Nephron (organoid): Measurements from ENCODE around the gene NDUFA12.

Experiments
- H3K27ac Mint-ChIP-seq, 3 experiments: 2 replicates each; pipeline ENCODE4 v1.8.0; 2020; ENCODE audit warnings: mixed read lengths in 3 of 3, mild to moderate bottlenecking in 2 of 3, moderate library complexity in 1 of 3
- H3K27me3 Mint-ChIP-seq: 2 replicates; pipeline ENCODE4 v1.8.0; 2021; ENCODE audit warnings: low read depth, mild to moderate bottlenecking, moderate library complexity, mixed read lengths
- H3K36me3 Mint-ChIP-seq: 2 replicates; pipeline ENCODE4 v1.8.0; 2020; ENCODE audit warnings: low read depth, mixed read lengths
- H3K4me1 Mint-ChIP-seq: 2 replicates; pipeline ENCODE4 v1.8.0; 2020; ENCODE audit warnings: mixed read lengths
- H3K4me3 Mint-ChIP-seq, 3 experiments: 2 replicates each; pipeline ENCODE4 v1.8.0; 2020; ENCODE audit warnings: mild to moderate bottlenecking in 3 of 3, mixed read lengths in 3 of 3, moderate library complexity in 2 of 3
- H3K9me3 Mint-ChIP-seq: 2 replicates; pipeline ENCODE4 v1.8.0; 2020; ENCODE audit warnings: mixed read lengths
- TF ChIP-seq, protein P1 (sequence below), 3 experiments: fragments of 200-600 bp; sonication (generic); IDR thresholded peaks; one replicate each; pipeline ENCODE4 v1.5.0; 2021; ENCODE audit warnings: antibody characterized with exemption in 3 of 3; ENCODE audit not compliant: unreplicated experiment in 3 of 3

Gene NDUFA12

DNA sequence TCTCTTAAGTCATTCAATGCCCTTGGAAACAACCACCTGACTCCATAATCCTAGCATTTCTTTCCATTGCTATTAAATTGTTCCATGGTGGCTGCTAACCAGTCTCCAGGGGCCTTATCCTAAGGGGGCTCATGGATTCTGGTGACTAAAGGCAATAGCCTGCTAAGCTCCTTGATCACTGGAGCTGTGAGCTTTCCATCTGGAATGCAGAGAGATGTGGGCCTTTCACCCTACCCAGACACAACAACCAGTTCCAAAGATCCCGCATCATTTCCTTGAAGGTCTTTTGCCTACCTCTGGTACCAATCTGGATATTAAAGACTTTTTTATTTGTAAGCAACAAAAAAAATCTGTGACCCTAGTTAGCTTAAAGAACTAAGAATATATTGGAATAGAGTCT lies 32.9 kb downstream of the NDUFA12 start:
- Mint-ChIP-seq H3K4me1 (peaks cover 4% of the 10 kb centered on the region), H3K9me3 (no peaks in the 10 kb centered on the region), H3K36me3 (peaks cover 27% of the 10 kb centered on the region), H3K27ac (no peak overlapping the region), H3K27me3 (no peaks in the 10 kb centered on the region), H3K4me3 (no peak overlapping the region)
- TF ChIP-seq, protein P1, sequence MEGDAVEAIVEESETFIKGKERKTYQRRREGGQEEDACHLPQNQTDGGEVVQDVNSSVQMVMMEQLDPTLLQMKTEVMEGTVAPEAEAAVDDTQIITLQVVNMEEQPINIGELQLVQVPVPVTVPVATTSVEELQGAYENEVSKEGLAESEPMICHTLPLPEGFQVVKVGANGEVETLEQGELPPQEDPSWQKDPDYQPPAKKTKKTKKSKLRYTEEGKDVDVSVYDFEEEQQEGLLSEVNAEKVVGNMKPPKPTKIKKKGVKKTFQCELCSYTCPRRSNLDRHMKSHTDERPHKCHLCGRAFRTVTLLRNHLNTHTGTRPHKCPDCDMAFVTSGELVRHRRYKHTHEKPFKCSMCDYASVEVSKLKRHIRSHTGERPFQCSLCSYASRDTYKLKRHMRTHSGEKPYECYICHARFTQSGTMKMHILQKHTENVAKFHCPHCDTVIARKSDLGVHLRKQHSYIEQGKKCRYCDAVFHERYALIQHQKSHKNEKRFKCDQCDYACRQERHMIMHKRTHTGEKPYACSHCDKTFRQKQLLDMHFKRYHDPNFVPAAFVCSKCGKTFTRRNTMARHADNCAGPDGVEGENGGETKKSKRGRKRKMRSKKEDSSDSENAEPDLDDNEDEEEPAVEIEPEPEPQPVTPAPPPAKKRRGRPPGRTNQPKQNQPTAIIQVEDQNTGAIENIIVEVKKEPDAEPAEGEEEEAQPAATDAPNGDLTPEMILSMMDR (IDR thresholded peaks at IDR 0.05; ENCODE audit: unreplicated experiment in 3 of 3): no peak

- TF ChIP-seq, protein P1 (IDR thresholded peaks at IDR 0.05; ENCODE audit: unreplicated experiment in 3 of 3): no peak
- Mint-ChIP-seq H3K27me3 (no peaks in the 10 kb centered on the region), H3K4me1 (peaks cover 4% of the 10 kb centered on the region), H3K36me3 (peaks cover 25% of the 10 kb centered on the region), H3K27ac (no peak overlapping the region), H3K9me3 (no peaks in the 10 kb centered on the region), H3K4me3 (no peak overlapping the region)
These were observed 34.1 kb downstream of the NDUFA12 start for GRCh38 chr12:94969424-94969823.

DNA sequence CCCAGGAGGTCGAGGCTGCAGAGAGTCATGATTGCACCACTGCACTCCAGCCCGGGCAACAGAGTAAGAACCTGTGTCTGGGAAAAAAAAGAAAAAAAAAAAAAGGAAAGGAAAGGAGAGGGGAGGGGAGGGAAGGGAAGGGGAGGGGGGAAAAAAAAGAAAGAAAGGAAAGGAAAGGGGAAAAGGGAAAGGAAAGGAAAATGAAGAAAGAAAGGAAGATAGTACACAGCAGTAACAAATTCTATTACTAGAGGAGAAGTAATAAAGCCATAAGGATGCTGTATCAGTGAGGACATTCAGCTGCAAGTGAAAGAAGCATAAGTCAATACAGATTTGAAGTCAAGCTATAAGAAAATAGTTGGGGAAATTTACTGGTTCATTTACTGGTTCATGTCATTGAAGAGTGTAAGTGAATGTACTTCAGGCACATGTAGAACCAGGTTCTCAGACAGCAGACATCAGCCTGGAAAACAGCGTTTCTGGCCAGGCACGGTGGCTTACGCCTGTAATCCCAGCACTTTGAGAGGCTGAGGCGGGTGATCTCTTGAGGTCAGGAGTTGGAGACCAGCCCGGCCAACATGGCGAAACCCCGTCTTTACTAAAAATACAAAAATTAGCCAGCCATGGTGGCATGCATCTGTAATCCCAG lies 37.4 kb downstream of the NDUFA12 start:
- no peak overlapping the region for H3K4me3 Mint-ChIP-seq
- no peaks in the 10 kb centered on the region for H3K27me3 Mint-ChIP-seq
- H3K4me1 Mint-ChIP-seq: no peaks in the 10 kb centered on the region
- peaks cover 11% of the 10 kb centered on the region for H3K36me3 Mint-ChIP-seq
- TF ChIP-seq, protein P1 (IDR thresholded peaks at IDR 0.05; ENCODE audit: unreplicated experiment in 3 of 3): no peak
- H3K9me3 Mint-ChIP-seq: no peaks in the 10 kb centered on the region
- H3K27ac Mint-ChIP-seq: no peak overlapping the region

GRCh38 chr12:94963649-94964048 lies 39.8 kb downstream of the NDUFA12 start:
- peaks cover 5% of the 10 kb centered on the region for H3K27me3 Mint-ChIP-seq
- peaks cover 1% of the 10 kb centered on the region for H3K36me3 Mint-ChIP-seq
- TF ChIP-seq, protein P1 (IDR thresholded peaks at IDR 0.05; ENCODE audit: unreplicated experiment in 3 of 3): no peak
- no peak overlapping the region for H3K27ac Mint-ChIP-seq
- no peak overlapping the region for H3K4me3 Mint-ChIP-seq
- no peaks in the 10 kb centered on the region for H3K9me3 Mint-ChIP-seq
- H3K4me1 Mint-ChIP-seq: no peaks in the 10 kb centered on the region

DNA sequence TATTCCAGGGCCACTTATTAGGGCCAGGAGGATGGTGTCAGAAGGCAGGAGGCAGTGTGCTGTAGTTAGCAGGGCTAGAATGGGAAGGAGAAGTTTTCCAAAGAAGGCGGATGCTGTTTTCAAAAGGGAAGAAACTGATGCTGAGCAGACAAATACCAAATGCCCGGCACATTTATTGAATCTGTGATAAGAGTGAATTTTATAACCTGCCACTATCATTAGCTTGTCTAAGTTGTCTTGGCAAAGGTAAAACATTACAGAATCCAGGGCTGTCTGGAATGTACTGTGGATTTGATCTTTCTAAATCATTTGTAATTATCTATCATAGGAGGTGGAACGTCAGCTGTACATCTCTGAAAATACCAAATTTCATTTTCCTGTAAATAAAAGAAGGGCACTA lies 40.8 kb downstream of the NDUFA12 start:
- Mint-ChIP-seq H3K27me3 (peaks cover 5% of the 10 kb centered on the region), H3K27ac (no peak overlapping the region)

More for the DNA sequence above, 40.8 kb downstream of the NDUFA12 start:
- no peaks in the 10 kb centered on the region for H3K9me3 Mint-ChIP-seq
- H3K36me3 Mint-ChIP-seq: no peaks in the 10 kb centered on the region
- H3K4me3 Mint-ChIP-seq: no peak overlapping the region
- no peaks in the 10 kb centered on the region for H3K4me1 Mint-ChIP-seq
- TF ChIP-seq, protein P1 (IDR thresholded peaks at IDR 0.05; ENCODE audit: unreplicated experiment in 3 of 3): no peak
